GM19324 (cell line): Measurements from ENCODE around the gene RANBP17.
"Not testable (repeated sequence)": the region's sequence is repeated elsewhere in the genome, so short reads cannot be mapped to it uniquely, and the experiment has no call there.

Experiments used
- ATAC-seq: cut with Tn5 transposase; IDR thresholded peaks from one replicate; pipeline ENCODE4 v1.9.1; 2021; ENCODE audit warnings: mild to moderate bottlenecking, moderate library complexity; ENCODE audit not compliant: unreplicated experiment, low FRiP score

Gene RANBP17

DNA sequence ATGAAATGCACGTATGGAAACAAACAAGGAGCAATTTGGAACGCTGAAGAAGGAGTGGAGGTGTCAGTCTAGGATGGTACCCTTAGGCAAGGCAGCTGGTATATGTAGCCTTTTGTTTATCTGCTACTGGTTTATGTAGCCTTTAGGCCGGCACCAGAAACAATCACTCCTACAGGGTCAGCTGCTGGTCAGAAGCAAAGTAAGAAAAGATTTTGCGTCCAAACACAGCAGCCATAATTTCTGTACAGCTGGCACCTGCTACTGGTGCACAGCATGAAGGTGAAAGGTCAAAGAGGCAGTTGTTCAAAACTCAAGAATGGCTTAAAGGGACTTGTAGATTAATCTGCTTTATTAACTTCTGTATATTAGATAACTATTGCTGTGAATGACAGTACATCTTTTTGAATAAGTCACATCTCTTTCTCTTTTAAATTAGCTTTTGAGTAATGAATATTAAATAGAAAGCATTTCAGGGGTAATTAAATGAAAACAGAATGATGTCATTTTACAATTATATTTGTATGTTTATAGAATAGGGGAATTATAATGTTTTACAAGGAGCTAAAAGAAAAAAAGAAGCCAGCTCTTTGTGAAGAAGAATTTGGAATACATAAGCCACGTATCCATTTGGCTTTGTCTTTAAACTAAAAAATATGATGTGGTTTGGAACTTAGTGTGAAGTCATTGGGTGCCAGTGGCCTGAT lies 414.2 kb downstream of the RANBP17 start:
- no peak for ATAC-seq

DNA sequence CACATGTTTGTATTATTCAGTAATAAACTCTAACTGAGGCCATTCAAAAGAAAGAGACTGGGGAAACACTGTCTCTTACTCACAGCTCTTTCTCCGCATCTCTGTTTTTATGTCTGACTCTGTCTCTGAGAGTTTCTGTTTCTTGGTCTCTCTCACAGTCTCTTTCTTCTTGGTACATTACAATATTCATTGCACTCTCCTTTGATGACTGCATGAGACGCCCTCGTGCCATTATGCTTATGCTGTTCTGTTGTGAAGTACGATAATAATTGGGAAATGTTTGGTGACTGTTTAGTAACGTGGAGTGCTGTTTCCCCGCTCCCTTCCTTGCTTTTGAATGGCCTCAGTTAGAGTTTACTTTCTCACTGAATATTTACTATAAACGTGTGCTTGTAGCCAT lies 421.9 kb downstream of the RANBP17 start:
- ATAC-seq: no peak

DNA sequence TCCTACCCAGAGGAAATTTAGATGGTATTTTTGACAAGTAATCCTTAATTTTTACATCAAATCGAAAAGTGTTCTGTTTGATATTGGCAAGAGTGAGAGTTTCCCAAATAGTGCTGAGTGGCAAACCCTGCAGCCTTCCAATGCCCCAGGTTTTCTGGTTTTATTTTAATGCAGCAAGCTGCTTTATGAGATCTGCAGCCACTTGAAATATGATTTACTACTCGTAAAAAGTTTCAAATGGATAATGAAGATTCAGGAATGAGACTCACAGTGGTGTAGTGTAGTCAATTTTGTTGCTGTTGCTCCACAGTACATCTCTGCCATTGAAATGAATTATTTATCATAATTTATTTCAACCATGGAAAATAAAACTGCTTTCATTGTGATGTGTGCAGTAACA lies 423.6 kb downstream of the RANBP17 start:
- no peak for ATAC-seq

DNA sequence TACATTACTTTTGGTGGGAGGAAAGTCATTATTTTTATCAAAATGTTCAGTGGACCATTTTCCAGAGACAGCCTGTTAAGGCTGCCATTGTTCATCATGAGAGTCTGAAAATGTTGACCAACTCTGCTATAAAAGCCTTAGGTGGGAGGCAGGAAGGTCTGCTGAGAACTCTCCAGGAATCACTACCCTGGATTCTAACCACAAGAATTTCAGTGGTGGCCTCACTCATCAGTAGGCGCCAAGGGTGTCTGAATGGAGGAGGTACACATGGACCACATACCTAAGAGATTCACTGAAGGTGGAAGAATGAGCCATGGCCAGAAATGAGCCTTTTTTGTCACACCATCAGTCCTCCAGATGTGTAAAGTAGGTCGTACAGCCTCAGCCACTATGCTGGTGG lies 426.2 kb downstream of the RANBP17 start:
- ATAC-seq: no peak

DNA sequence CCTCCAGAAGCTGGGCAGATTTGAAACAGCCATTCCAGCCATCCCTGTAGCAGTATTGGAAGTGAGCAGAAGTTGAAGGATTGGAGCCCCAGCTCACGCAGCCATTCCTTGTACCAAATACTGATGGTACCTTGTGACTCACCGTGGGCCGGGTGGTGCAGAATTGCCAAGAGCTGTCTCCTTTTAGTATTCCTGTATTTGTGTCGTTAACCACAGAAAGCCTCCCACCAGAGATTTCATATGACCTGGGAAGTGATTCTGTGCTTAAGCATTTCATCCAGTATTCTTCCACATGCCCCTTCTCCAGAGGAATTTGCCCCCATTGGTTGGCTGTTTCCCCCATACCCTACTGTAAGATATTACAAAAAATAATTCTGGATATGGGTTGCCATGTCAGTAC lies 429.6 kb downstream of the RANBP17 start:
- no peak for ATAC-seq

DNA sequence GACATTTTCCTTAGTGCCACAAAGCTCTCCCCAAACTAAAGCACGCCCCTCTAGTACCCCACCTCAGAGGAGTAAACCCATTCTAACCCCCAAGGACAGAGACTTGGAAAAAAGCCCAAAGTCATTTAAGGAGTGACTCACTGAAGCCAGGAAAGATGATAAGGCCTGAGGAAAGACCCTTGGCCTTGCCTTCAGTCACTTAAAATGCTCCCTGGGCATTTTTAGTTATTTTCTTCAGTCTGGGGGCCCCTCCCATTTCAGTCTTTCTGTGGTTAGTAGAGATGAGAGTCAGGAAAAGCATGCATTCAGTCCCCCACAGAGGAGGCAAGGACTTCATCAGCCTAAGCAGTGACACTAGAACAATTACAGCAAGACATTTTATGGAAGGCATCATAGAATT lies 433.5 kb downstream of the RANBP17 start:
- ATAC-seq: no peak

DNA sequence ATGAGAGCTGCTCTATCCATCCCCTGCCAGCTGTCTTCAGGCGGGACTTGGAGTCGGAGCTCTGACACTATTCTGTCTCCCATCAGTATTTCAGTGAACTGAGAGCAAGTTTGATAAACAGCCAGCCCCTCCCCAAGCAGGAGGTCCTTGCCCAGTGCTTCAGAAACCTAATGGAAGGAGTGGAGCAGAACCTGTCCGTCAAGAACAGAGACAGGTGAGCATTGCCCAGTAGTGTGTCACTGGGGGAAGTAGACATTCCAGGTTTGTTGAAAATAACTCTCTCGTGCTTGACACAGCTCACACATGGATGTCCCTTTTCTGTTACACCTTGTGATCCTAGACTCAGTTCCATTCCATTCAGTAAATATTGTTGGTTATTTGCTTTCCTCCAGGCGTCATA lies 434.0 kb downstream of the RANBP17 start:
- ATAC-seq: no peak

DNA sequence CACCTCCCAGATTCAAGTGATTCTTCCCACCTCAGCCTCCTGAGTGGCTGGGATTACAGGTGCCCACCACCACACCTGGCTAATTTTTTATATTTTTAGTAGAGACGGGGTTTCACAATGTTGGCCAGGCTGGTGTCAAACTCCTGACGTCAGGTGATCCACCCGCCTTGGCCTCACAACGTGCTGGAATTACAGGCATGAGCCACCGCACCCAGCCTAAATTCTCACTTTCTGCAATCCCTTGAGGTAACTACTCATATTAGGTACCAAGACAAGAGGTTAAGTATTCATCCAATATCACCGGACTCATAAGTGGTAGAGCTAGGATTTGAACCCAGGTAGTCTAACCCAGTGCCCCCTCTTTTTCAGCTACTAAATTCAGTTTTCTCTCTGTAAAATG lies 436.1 kb downstream of the RANBP17 start:
- ATAC-seq: not testable (repeated sequence)

DNA sequence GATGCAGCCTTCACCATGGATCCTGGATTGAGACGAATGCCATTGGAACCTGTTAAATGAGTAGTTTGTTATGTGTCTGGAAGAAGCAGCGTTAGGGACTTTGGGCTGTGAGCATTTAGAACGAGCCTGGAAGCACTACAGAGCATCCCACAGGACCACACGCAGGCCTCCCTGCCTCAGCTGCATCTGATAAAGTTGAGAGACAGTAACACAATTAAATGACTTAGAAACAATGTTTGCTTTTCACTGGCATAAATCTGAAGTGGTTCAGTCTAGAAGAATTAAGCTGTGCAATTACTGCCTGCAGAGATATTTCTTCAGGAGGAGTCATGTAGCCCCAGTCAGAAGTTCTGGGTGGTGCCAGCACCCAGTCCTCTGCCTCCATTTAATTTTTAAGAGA lies 437.4 kb downstream of the RANBP17 start:
- ATAC-seq: no peak

DNA sequence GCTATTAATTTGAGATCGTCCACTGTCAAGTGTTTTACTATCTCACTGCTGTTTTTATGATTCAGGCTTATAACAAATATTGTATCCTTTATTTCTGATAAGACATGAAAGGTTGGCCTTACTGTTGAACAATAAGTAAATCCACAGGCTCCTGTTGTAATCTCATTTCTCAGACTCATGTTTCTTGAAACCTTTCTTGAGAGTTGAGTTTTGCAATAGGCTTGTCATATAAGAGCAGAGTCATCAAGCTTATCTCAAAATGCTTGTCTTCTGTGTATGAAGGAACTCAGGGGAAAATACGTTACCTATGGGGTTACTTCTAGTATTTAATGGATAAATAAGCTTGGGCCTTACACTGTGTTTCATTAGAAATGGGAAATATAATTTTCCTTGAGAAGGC lies 438.0 kb downstream of the RANBP17 start:
- no peak for ATAC-seq

DNA sequence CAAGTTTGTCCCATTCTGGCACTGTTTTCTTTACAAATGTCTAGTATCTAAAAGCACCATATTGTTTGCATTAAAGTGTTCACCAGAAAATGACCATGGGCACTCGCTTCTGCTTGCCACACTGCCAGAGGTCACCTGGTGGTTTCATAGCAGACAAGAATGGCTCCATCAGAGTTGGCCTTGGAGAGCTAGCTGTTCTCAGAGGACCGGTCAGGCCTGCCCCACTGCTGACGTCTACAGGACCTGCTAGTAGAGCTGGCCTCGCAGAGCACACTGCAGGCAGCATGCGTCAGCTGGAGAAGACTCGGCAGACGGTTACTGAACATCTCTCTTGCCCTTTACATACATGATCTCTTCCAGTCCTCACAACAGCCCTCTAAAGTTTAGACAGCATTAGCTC lies 438.5 kb downstream of the RANBP17 start:
- ATAC-seq: no peak

DNA sequence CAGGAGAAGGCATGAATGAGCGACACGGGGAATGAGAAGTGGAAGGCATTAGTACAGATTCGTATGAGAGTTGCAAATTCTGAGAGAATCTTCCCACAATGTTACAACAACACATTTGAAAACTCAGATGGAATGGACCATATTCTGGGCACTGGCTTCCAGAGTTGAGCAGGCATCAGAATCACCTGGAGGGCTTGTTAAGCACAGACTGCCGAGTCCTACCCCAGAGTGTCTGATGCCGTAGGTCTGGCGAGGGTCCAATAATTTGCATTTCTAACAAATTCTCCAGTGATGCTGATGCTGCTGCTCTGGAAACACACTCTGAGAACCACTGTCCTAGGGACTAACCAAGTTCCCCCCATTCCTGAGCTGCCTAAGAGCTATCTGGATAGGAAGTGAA lies 444.3 kb downstream of the RANBP17 start:
- ATAC-seq: no peak

DNA sequence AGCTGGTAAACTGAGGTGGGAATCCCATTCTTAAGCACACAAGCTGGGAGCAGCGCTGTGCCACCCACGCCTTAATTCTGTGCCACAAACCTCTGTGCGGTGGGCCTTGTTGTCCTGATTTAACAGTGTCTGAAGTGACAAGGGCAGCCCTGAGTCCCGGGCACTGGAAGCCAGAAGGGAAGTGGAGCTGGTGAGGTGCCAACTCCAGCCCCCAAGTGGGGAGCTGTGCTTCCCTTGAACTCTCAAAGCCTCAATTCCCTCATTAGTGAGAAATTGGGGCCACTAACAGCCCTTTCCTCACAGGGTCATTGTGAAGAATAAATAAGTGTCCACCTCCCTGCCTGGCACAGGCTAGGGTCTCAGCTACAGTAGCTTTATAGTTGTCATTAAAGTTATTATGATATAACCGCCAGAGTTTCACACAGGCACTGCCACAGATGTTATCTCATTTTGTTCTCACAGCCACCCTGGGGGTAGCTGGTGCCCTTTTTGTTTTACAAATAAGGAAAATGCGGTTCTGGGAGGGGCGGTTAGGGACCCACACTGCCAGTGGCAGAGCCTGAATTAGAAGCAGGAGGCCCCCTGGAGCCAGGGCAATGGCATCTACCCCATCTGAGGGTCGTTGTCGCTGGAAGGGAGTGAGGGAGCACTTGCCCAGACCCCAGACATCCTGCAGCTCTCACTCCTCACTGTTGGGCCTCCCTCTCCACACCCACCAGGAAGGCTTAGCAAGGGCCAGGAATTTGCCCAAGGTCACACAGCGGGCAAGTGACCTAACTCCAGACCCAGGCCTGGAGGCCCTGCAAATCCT lies 445.2 kb downstream of the RANBP17 start:
- ATAC-seq: no peak

DNA sequence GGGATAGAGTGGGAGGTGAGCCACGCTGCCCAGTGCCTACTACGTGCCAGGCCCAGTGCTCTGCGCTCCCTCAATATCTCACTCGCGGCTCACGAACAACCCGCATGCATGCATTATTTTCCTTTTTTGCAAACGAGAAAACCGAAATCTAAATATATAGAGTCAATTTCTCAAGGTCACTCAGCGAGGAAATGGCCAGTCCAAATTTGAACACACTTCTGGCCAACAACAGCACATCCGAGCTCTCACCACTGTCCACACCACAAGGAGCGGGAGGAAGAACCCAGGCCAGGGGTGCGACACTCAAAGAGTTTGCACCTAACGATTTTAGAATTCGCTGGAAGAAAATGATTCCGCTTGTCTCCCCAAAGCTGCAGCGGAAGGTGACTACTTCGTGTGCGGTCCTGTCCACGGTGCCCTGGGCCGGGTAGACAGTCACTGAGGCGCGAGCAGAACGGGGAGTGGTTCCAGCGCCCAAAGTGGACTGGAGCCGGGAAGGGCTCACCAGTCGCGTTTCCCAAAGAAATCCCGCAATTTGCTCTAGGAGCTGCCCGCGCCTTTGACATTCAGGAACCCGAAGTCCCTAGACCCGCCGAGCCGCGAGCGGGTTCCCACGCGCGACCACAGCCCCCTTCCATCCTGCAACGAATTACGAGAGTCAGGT lies 446.1 kb downstream of the RANBP17 start:
- ATAC-seq: no peak

DNA sequence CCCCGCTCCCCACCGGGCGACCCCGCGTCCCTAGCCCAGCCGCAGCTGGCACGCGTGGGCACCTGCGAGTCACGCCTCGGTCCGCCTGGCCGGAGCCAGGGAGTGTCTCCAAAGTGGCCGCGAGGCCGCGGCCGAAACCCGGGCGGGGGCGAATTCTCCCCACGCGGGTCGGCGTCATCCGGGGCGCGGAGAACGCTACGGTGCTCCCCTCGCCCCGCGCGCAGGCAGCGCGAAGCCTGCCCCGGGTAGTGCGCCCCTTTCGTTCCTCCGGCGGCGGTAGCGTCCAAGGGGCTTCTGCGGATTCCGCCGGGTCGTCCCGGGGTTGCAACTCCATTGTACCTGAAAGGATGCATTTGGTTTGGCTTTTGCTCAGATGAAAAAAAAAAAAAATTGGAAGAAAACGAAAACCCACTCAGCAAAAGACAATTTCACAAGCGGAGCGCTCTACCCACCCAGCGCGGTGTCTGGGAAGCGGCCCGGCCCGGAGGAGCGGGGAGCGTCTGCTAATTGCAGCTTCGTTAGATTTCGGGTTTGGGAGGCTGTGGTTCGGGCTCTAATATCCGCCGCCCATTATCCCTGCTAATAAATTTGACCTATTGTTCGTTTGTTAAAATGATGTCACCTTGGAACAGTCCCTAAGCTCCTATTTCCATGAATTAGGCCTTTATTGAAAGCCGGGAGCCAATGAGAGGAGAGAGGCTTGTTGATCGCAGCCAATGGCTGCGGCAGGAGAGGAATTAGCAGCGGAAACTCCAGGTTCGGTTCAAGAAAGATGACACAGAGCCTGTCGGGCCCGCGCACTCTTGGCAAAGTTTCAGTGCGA lies 446.8 kb downstream of the RANBP17 start, which contains the start of gene TLX3:
Gene TLX3, plus strand, starts transcription at position 796 of the 823 bp plus-strand sequence. CDS start 118 bp downstream, outside the sequence.
- no peak for ATAC-seq

DNA sequence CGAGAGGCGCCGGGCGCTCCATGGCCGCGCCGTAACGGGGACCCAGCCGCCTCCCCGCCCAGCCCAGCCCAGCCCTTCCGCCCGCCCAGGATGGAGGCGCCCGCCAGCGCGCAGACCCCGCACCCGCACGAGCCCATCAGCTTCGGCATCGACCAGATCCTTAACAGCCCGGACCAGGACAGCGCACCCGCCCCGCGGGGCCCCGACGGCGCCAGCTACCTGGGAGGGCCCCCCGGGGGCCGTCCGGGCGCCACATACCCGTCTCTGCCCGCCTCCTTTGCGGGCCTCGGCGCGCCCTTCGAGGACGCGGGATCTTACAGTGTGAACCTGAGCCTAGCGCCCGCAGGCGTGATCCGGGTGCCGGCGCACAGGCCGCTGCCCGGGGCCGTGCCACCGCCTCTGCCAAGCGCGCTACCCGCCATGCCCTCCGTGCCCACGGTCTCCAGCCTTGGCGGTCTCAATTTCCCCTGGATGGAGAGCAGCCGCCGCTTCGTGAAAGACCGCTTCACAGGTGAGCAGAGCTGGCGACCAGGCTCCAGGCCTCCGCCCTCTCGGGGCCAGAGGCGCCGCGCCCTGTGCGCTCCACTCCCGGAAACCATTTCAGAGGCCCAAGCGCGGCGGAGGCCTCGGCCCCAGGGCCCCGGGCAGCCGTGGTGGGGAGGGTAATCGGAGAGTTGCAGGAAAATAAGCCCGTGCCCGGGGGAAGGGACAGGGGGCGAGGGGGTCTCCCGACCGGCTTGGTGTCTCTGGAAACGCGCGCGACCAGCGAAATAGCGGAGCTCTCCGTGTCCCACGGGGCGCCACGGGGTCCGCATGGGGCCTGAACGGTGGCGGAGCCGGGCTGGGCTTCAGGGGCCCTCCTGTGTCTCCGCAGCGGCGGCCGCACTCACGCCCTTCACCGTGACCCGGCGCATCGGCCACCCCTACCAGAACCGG lies 447.7 kb downstream of the RANBP17 start:
- ATAC-seq: no peak

DNA sequence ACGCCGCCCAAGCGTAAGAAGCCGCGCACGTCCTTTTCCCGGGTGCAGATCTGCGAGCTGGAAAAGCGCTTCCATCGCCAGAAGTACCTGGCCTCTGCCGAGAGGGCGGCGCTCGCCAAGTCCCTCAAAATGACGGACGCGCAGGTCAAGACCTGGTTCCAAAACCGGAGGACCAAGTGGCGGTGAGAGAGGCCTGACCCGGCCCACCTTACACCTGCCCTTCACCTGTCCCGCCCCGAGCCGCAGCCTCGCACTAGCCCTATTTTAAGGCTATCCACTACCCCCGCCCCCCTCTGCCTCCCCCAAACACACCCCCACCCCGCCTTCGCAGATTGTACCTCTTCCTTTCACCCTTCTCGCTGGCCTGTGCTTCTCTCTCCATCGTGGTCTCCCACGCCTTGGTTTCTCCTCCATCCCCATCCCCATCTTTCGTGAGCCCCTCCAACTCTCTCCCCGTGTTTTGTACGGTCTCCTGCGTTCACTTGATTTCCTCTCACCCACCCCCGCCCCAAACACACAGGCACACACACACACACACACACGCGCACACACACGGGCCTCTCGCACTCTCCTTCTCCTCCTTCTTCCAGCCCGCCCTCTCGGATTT lies 448.5 kb downstream of the RANBP17 start:
- no peak for ATAC-seq

DNA sequence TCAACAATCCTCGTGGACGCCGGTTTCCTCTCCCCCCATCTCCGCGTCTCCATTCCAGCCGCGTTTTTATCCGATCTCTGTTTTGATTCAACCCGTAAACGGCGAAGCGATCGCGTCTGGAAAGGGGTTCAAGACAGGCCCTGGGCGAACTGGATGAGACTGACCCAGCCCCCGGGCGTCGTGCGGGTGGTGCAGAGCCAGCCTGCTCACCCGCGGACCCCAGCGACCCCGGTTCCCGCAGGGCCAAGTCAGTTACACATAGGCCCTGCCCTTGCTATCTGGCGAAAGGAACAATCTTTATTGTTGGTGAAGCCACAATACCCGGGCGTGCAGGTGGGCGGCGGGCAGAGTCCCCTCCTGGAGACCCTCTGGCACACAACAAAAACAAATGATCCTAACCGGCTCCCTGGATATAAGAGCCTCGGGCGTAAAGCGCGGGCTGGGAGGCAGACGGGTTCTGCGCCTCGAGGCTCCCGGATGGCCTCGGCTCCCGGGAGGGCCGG lies 449.1 kb downstream of the RANBP17 start:
- ATAC-seq: no peak
